Activated T-helper 1 cell treated with Interleukin-2 at 50 U/mL for 16 hours (primary cell): ENCODE results near the gene FSCN2.
"Not testable (repeated sequence)": the region's sequence is repeated elsewhere in the genome, so short reads cannot be mapped to it uniquely, and the experiment has no call there.

Experiments
- DNase-seq: peaks from one replicate; pipeline ENCODE4 v3.0.0-alpha.2; 2020; ENCODE audit warnings: low read depth

The FSCN2 gene

GRCh38 chr17:81526662-81527571 is 1.3 kb upstream of the FSCN2 start:
- no peak for DNase-seq

- no peak for DNase-seq
These were observed 140 bp downstream of the FSCN2 start for GRCh38 chr17:81528384-81528650.

- DNase-seq: no peak
These were observed 667 bp downstream of the FSCN2 start for GRCh38 chr17:81528651-81529436.

GRCh38 chr17:81529437-81529803 is 1.2 kb downstream of the FSCN2 start:
- no peak for DNase-seq

- not testable (repeated sequence) for DNase-seq
These were observed 2.8 kb downstream of the FSCN2 start for GRCh38 chr17:81531013-81531412.

- DNase-seq: not testable (repeated sequence)
These were observed 3.8 kb downstream of the FSCN2 start for GRCh38 chr17:81531998-81532404.

- DNase-seq: no peak
These were observed 4.5 kb downstream of the FSCN2 start for GRCh38 chr17:81532490-81533287.

- no peak for DNase-seq
These were observed 5.4 kb downstream of the FSCN2 start for GRCh38 chr17:81533339-81534141.

- DNase-seq: no peak
These were observed 6.2 kb downstream of the FSCN2 start for GRCh38 chr17:81534157-81535006.

- no peak for DNase-seq
These were observed 6.8 kb downstream of the FSCN2 start for GRCh38 chr17:81535007-81535328.

GRCh38 chr17:81535480-81536298 is 7.5 kb downstream of the FSCN2 start:
- DNase-seq: no peak

GRCh38 chr17:81536299-81537290 is 8.4 kb downstream of the FSCN2 start:
- DNase-seq: no peak

- no peak for DNase-seq
These were observed 9.2 kb downstream of the FSCN2 start for GRCh38 chr17:81537343-81537855.

GRCh38 chr17:81537856-81538555 is 9.8 kb downstream of the FSCN2 start:
- no peak for DNase-seq

GRCh38 chr17:81538651-81539570 is 10.7 kb downstream of the FSCN2 start:
- DNase-seq: no peak

GRCh38 chr17:81539571-81539900 is 11.4 kb downstream of the FSCN2 start:
- DNase-seq: no peak
